Neural progenitor cell (in vitro differentiated cells): Measurements from ENCODE around the gene SND1. TPM values are rescaled to one million over a fixed set of nuclear protein-coding genes. Genes with fewer than 3 reads are reported as not detected.

Experiments used
- DNase-seq: peaks from one replicate; pipeline ENCODE4 v3.0.0-alpha.2; 2016; ENCODE audit warnings: low spot score
- H2AFZ ChIP-seq: fragments of 200-600 bp; sonication (generic); replicated peaks from 2 replicates; pipeline ENCODE4 v1.6.1; 2016; ENCODE audit warnings: antibody characterized with exemption
- H3F3A ChIP-seq: fragments of 200-600 bp; sonication (generic); 2 replicates; pipeline ENCODE4 v1.6.1; 2016; ENCODE audit warnings: antibody characterized with exemption, low read depth
- H3K27ac ChIP-seq: fragments of 200-600 bp; sonication (generic); 2 replicates; pipeline ENCODE4 v1.5.1; 2016; ENCODE audit warnings: mild to moderate bottlenecking
- H3K27me3 ChIP-seq: fragments of 200-600 bp; sonication (generic); 2 replicates; pipeline ENCODE4 v1.6.1; 2016; ENCODE audit warnings: mild to moderate bottlenecking, moderate library complexity
- H3K36me3 ChIP-seq: fragments of 200-600 bp; sonication (generic); 2 replicates; pipeline ENCODE4 v1.5.1; 2016
- H3K4me1 ChIP-seq: fragments of 200-600 bp; sonication (generic); 2 replicates; pipeline ENCODE4 v1.6.1; 2016; ENCODE audit warnings: mixed run types
- H3K4me2 ChIP-seq: fragments of 200-600 bp; sonication (generic); 2 replicates; pipeline ENCODE4 v1.6.1; 2016
- H3K4me3 ChIP-seq: fragments of 200-600 bp; sonication (generic); 2 replicates; pipeline ENCODE4 v1.5.1; 2016
- H3K79me2 ChIP-seq: fragments of 200-600 bp; sonication (generic); 2 replicates; pipeline ENCODE4 v1.6.1; 2016; ENCODE audit warnings: low read depth
- H3K9ac ChIP-seq: fragments of 200-600 bp; sonication (generic); 2 replicates; pipeline ENCODE4 v1.6.1; 2016
- H3K9me3 ChIP-seq: fragments of 200-600 bp; sonication (generic); 2 replicates; pipeline ENCODE4 v1.5.1; 2016; ENCODE audit warnings: low read depth
- H4K20me1 ChIP-seq: fragments of 200-600 bp; sonication (generic); 2 replicates; pipeline ENCODE4 v1.6.1; 2016; ENCODE audit warnings: low read depth
- H3K27ac Mint-ChIP-seq: 3 replicates; pipeline ENCODE4 v1.8.0; 2021; ENCODE audit warnings: mixed read lengths
- H3K27me3 Mint-ChIP-seq: 2 replicates; pipeline ENCODE4 v1.8.0; 2022; ENCODE audit warnings: low read depth, mild to moderate bottlenecking, inconsistent platforms, moderate library complexity, mixed read lengths; ENCODE audit not compliant: insufficient read depth
- H3K36me3 Mint-ChIP-seq: 3 replicates; pipeline ENCODE4 v1.8.0; 2021; ENCODE audit warnings: mixed read lengths
- H3K4me1 Mint-ChIP-seq: 3 replicates; pipeline ENCODE4 v1.8.0; 2021; ENCODE audit warnings: mixed read lengths
- H3K4me3 Mint-ChIP-seq: 3 replicates; pipeline ENCODE4 v1.8.0; 2021; ENCODE audit warnings: mild to moderate bottlenecking, moderate library complexity, mixed read lengths
- H3K9me3 Mint-ChIP-seq: 3 replicates; pipeline ENCODE4 v1.8.0; 2020; ENCODE audit warnings: mixed read lengths
- CTCF ChIP-seq: fragments of 200-600 bp; sonication (generic); IDR thresholded peaks from 2 replicates; pipeline ENCODE4 v1.5.1; 2017; ENCODE audit warnings: antibody characterized with exemption, mild to moderate bottlenecking
- EZH2 ChIP-seq: fragments of 200-600 bp; sonication (generic); IDR thresholded peaks from 2 replicates; pipeline ENCODE4 v1.6.1; 2017; ENCODE audit warnings: antibody characterized with exemption, mild to moderate bottlenecking, moderate library complexity
- EZH2phosphoT487 ChIP-seq: fragments of 200-600 bp; sonication (generic); IDR thresholded peaks from 2 replicates; pipeline ENCODE4 v1.6.1; 2017; ENCODE audit warnings: antibody characterized with exemption
- total RNA-seq: library from RNA; depleted of rRNA; stranded (reverse); fragments of >200 nt; gene quantifications from 2 replicates; pipeline ENCODE4 v1.2.3, GENCODE V29; 2015; ENCODE audit warnings: low replicate concordance

The SND1 gene
- total RNA-seq, 1 donor from 2014 or later: 154 TPM

DNA sequence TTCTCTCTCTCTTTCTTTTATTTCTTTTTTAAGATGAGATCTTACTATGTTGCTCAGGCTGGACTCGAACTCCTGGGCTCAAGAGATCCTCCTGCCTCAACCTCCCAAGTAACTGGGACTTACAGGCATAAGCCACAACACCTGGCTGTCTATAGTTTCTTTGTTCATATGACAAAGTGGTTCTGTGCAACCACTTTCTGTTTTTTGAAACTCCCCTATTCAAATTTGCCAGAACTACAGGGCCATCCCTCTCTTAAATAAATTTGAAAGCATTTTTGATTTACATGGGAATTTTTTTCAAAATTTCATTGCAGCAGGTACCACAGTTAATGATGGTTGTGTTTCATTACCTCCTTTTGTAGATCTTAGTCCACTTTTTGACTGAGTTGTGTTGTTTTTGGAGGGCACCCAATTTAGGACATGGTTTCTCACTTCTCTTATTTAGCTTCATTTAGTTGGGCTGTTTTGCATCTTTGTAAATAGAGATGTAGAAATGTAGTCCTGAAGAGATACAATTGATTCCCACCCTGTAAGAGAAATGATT, 260.0 kb downstream of the SND1 start:
- no peak for DNase-seq
- no peaks in the 10 kb centered on the region for H3K27me3 ChIP-seq
- no peaks in the 10 kb centered on the region for H3K36me3 Mint-ChIP-seq
- H3K9ac ChIP-seq: no peak overlapping the region
- no peaks in the 10 kb centered on the region for H3K4me1 ChIP-seq
- no peak for TF ChIP-seq CTCF
- no peak for TF ChIP-seq EZH2
- TF ChIP-seq EZH2phosphoT487: no peak
- H3K36me3 ChIP-seq: no peaks in the 10 kb centered on the region
- H3K4me3 ChIP-seq: no peak overlapping the region
- H4K20me1 ChIP-seq: no peaks in the 10 kb centered on the region
- H3K4me2 ChIP-seq: no peak overlapping the region
- H3K9me3 Mint-ChIP-seq: no peaks in the 10 kb centered on the region
- no peaks in the 10 kb centered on the region for H3F3A ChIP-seq
- H3K4me3 Mint-ChIP-seq: no peak overlapping the region
- H3K79me2 ChIP-seq: no peaks in the 10 kb centered on the region
- no peak overlapping the region for H2AFZ ChIP-seq
- H3K4me1 Mint-ChIP-seq: no peaks in the 10 kb centered on the region
- no peaks in the 10 kb centered on the region for H3K27me3 Mint-ChIP-seq
- no peak overlapping the region for H3K27ac Mint-ChIP-seq
- no peak overlapping the region for H3K27ac ChIP-seq
- H3K9me3 ChIP-seq: no peaks in the 10 kb centered on the region

DNA sequence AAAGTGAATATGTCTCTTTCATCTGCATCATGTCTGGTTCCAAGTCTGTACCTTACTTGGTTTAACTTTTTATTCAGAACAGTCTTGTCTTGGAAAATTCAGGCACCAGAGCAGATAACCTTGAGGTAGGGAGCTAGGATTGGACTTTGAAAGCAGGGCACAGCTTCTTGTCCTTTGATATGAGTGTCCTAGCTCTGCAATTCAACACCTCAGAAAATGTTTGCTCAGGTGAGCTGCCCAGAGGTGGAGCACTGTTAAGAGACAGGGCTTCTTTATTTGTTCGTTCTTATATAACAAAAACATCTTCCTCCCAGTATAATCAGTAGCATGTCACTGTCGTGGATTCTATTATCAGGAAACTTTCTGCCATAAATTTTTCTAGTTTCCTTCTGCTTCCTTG, 260.9 kb downstream of the SND1 start:
- Mint-ChIP-seq H3K27ac (no peak overlapping the region), H3K4me3 (no peak overlapping the region), H3K4me1 (no peaks in the 10 kb centered on the region), H3K27me3 (no peaks in the 10 kb centered on the region), H3K9me3 (no peaks in the 10 kb centered on the region), H3K36me3 (no peaks in the 10 kb centered on the region)
- no peaks in the 10 kb centered on the region for H3K9me3 ChIP-seq
- no peak overlapping the region for H3K4me2 ChIP-seq
- no peak overlapping the region for H2AFZ ChIP-seq
- H3K27me3 ChIP-seq: no peaks in the 10 kb centered on the region
- DNase-seq: no peak
- H3K79me2 ChIP-seq: no peaks in the 10 kb centered on the region
- TF ChIP-seq EZH2 (no peak), EZH2phosphoT487 (no peak), CTCF (no peak)
- no peak overlapping the region for H3K9ac ChIP-seq
- no peaks in the 10 kb centered on the region for H4K20me1 ChIP-seq
- H3K27ac ChIP-seq: no peak overlapping the region
- H3F3A ChIP-seq: no peaks in the 10 kb centered on the region
- no peak overlapping the region for H3K4me3 ChIP-seq
- no peaks in the 10 kb centered on the region for H3K4me1 ChIP-seq
- H3K36me3 ChIP-seq: no peaks in the 10 kb centered on the region

DNA sequence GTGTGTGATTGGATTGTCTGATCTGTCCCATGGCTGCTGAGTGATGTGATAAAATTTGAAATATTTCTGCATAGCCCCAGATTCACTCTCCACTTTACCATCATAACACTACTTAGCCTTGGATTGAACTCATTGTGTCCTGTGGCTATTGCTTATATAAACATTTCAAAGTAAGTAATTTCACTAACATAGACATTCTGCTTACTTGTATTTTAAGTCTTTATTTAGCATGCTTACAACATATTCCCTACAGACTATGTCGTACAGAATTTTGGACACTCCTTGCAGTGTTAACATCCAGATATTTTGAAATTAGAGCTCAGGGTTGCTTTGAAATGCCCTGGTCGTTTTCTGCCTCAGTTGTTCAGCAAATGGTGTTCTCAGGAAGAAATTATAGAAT, 261.7 kb downstream of the SND1 start:
- no peaks in the 10 kb centered on the region for H4K20me1 ChIP-seq
- H3K4me1 ChIP-seq: no peaks in the 10 kb centered on the region
- H3F3A ChIP-seq: no peaks in the 10 kb centered on the region
- TF ChIP-seq CTCF: no peak
- TF ChIP-seq EZH2: no peak
- no peak for TF ChIP-seq EZH2phosphoT487
- no peaks in the 10 kb centered on the region for H3K36me3 Mint-ChIP-seq
- no peaks in the 10 kb centered on the region for H3K27me3 ChIP-seq
- H3K9me3 ChIP-seq: no peaks in the 10 kb centered on the region
- no peaks in the 10 kb centered on the region for H3K4me1 Mint-ChIP-seq
- no peak overlapping the region for H3K27ac Mint-ChIP-seq
- H3K27me3 Mint-ChIP-seq: no peaks in the 10 kb centered on the region
- no peak overlapping the region for H3K9ac ChIP-seq
- no peak overlapping the region for H3K27ac ChIP-seq
- H3K4me3 ChIP-seq: no peak overlapping the region
- DNase-seq: no peak
- H3K4me3 Mint-ChIP-seq: no peak overlapping the region
- no peaks in the 10 kb centered on the region for H3K36me3 ChIP-seq
- H3K4me2 ChIP-seq: no peak overlapping the region
- no peaks in the 10 kb centered on the region for H3K9me3 Mint-ChIP-seq
- H2AFZ ChIP-seq: no peak overlapping the region
- no peaks in the 10 kb centered on the region for H3K79me2 ChIP-seq
